Midbrain (tissue), 1 donor: Measurements from ENCODE around the gene LCNL1.

Experiments used
- DNase-seq: peaks from one replicate; lab custom pipeline; 2025; lab: John Stamatoyannopoulos, UW

Gene LCNL1

DNA sequence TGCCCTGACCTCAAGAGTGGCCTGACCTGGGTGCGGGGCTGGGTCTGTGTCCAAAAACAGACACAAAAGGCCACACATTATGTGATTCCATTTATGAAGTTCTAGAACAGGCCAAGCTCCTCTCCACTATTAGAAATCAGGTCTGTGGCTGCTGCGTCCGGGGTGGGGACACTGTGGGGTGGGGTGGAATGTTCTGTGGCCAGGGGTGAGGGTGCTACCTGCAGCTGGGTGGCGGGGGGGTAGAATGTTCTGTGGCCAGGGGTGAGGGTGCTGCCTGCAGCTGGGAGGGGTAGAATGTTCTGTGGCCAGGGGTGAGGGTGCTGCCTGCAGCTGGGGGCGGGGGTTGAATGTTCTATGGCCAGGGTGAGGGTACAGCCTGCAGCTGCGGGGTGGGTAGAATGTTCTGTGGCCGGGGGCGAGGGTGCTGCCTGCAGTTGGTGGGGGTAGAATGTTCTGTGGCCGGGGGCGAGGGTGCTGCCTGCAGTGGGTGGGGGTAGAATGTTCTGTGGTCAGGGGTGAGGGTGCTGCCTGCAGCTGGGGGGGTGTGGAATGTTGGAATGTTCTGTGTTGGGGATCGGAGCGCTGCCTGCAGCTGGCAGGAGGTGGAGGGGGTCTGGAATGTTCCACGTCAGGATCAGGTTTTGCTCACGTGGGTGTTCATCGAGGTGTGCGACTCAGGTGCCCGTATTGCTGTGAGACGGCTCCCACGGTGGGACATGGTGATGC, 22.4 kb upstream of the LCNL1 start:
- DNase-seq: no peak

GRCh38 chr9:136960938-136961275, 21.9 kb upstream of the LCNL1 start:
- no peak for DNase-seq

DNA sequence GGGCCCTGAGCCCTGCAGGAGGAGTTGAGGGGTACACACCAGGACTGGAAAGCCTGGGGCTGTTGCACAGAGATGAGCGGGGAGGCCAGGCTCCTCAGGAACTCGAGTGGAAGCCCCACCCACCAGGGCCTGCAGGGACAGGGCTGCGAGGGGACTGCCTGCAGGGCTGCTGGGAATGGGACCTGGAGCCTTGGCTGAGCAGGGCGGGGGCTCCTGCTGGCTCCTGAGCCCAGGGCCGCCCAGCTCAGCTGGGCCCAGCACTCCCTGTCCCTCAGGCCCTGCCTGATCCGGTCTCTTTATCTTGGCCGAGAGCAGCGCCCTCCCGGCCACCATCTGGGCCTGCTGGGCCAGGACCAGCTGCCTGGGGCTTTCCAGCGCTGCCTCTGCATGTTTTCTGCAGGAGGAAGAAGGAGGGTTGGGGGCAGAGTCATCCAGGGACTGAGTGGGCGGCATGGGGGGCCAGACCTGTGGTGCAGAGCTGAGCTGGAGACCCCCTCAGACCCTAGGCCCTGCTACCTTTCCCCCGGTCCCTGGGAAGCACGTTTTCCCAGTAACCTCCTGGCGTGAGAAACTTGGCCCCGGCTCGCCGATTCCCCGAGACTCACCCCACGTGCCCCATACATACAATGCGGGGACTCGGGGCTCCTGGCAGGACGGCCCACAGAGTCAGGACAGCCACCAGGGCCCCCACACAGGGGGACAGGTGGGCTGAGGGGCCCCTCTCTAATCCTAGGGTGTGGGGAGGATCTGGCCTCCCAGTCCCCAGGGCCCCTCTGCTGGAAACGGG, 21.3 kb upstream of the LCNL1 start:
- DNase-seq: peak; percentile 32

- DNase-seq: no peak
Observed at GRCh38 chr9:136962163-136962562, 20.6 kb upstream of the LCNL1 start.

DNA sequence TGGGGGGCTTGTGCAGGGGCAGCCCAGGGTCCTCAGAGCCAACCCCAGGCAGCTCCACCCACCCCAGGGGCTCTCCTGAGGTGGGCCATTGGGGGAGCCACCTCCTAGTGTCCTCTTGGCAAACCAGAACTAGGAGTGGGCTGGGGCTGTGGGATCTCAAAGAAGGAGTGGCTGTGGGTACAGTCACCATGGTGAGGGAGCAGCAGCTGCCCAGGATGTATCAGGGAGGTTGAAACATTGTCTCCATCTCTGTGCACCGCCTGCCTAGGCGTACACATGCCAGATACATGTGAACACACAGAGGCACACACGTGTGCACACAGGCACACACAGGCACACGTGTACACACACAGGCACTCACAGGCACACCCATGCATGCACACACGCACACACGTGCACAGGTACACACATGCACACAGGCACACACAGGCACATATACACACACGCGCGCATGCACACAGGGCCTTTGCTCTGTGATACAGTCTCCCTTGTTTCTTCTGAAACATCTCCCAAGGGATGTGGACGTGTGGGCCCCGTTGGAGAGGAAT, 20.0 kb upstream of the LCNL1 start:
- no peak for DNase-seq

GRCh38 chr9:136963341-136963740, 19.5 kb upstream of the LCNL1 start:
- DNase-seq: no peak

- no peak for DNase-seq
Observed at GRCh38 chr9:136963751-136964150, 19.0 kb upstream of the LCNL1 start.

DNA sequence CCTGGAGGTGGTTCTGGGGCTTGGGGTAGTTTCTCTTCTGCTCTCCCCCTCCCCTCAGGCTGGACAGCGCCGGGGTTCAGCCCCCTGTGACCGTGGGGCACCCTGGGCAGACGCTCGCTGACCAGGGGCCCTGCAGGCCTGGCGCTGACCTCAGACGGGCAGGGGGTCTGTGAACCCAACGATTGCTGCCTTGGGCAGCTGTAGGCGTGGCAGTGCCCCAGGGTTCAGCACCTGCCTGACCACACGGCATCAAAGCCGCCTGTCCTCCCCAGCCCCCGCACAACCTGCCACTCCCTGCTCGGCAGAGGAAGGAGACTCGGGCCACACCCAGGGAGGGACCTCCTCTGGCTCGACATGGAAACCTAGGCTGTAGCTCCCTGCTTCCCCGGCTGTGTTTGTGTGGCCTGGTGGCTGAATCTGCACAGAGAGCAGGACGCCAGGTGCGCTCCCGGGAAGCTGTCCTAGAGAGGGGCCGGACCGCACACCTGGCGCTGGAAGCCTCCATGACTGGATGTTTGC, 18.6 kb upstream of the LCNL1 start:
- DNase-seq: no peak

GRCh38 chr9:136964833-136965422, 17.9 kb upstream of the LCNL1 start:
- DNase-seq: no peak

DNA sequence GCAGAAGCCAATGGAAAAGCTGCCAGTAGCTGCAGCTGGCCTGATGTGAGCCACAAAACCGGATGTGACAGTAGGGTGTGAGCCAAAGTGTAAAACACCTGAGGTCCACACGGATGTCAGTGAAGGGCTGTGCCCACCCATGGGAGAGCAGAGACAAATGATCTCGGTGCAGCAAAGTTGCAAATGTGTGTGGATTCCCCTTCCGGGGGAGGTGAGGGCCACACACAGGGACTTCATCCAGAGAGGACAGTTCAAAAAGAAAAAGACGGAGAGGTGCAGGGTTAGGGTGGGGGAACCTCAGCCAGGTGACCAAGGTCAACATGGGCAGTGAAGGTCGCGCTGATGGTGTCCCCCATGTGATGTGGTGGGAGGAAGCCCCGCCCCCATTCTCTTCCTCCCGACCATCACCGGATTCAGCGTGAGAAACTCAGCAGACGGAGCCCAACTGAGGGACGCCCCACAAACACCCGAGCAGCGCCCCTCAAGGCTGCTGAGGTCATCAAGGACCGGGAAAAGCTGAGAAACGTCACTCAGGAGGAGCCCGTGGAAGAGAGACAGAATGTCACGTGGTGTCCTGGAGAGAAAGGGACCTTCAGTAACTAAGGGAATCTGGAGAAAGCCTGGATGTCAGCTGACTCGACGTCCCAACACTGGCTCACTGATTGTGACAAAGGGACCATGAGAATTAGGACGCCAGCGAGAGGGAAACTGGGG, 16.9 kb upstream of the LCNL1 start:
- peak; percentile 86 for DNase-seq

- no peak for DNase-seq
Observed at GRCh38 chr9:136968333-136969127, 14.3 kb upstream of the LCNL1 start.

DNA sequence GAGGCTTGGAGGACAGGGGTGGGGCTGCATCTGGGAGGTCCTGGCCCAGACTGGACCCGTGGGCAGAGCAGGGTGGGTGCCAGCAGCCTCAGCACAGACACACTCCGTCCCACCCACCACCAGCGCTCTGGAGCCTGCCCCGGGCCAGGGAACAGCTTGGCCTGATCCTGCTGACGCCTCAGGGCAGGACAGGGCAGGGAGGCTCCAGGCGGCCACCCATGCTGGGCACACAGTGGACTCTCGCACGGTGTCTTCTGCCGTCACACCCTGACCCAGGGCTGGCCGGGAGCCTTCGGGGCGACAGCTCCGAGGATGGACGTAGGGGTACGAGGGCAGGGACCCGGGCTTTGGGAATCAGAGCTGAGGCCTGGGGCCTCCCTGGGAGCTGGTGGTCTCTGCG, 13.6 kb upstream of the LCNL1 start:
- DNase-seq: no peak

GRCh38 chr9:136969774-136970173, 13.0 kb upstream of the LCNL1 start:
- no peak for DNase-seq

DNA sequence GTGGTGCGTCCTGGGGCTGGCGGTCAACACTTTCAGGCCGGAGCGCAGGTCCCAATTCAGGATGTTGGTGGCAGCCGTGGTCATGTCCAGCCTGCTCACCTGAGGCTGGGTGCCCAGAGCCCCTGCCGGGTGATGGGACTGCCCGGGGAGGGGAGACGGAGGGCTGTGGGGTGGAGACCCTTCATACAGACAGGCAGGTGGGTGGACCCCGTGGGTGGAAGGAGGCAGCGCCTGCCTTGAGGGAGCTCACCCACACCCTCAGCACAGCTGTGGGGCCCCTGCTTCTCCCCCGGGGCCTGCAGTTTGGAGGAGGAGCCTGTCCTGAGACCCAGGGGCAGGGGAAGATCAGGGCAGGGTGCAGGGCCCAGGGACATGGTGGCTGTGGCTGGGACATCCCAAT, 12.4 kb upstream of the LCNL1 start:
- DNase-seq: no peak

DNA sequence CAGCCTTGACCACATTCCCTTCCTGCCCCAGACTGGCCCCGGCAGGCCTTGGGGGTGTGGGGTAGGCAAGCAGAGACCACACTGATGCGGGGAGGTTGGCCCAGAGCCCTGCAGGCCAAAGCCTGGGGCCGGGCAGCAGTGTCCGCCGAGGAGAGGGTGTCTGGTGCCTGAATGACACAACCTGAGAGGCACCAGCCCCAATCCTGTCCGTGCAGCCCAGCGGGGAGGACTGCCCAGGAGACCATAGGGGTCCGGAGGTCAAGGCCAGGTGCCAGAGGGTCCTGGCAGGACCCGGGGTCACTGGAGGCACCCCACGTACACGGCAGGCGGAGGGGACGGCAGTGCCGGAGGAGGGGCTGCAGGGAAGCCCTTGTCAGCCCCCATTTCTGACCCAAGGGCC, 11.0 kb upstream of the LCNL1 start:
- DNase-seq: no peak

DNA sequence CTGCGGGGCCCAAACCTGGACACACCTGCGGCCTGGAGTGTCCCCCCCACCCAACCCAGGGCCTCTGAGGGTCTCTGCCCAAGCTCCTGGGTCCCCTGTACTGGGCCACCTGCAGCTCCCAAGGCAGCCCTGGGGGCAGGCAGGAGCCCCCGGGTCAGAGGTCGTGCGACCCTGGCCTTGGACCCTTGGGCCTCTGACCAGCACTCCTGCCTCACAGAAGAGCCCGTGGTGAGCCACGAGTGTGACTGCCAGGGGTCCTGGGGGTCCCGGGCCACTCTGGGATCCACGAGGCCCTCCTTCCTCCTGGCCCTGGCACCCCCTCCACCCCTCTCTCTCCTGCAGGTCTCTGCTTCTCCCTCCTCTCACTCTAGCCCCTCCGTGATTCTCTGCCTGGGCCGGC, 10.5 kb upstream of the LCNL1 start:
- DNase-seq: no peak

DNA sequence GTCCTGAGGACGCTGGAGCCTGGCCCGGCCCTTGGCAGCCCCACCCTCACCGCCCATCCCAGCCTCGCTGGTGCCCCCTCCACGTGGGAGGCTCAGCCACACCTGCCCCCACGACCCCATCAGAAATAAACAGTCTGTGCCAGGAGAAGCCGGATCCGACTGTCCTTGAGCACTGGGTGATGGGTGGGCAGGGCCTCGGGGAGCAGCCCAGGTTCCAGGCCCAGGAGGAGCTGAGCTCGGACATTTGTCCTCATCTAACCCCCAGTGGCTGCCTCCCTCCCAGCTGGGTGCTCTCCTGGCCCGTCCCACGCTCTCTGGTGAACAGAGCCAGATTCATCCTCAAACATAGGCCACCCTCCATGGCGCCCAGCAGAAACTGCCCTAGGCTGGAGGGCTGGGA, 10.1 kb upstream of the LCNL1 start:
- DNase-seq: no peak

- no peak for DNase-seq
Observed at GRCh38 chr9:136973618-136974617, 8.9 kb upstream of the LCNL1 start.

DNA sequence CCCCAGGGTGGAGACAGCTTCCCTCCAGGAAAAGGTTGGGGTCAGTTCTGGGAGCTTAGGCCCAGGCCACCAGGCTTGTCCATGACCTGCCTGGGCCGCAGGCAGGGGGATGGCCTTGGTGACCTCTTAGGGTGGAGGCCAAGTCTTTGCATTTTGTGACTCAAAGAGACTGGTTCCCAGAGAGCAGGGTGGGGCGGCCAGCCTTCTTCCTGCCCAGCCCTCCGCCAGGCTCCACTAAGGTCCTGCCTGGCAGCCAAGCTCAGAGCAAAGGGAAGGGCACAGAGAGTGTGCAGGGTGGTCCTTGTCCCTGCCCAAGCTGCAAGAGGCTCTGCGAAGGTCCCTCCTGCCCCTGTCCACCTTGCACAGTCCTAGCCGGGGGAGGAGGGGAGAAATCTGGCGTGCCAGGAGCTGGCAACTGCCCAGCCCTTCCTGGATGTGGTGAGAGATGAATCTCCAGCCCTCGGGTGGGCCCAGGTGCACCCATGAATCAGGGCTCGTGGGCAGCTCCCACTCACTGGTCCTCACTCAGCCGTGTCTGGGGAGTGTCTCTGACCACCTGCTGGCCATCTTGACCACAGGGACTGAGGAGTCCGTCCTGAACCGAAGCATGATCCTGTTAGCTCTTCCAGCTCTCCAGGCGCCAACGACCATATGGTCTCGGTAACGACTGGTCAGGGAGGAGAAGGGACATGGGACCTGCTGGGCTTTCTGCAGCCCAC, 7.8 kb upstream of the LCNL1 start:
- no peak for DNase-seq
